ENCODE data around the gene TNFRSF21.

TNFRSF21 gene

DNA sequence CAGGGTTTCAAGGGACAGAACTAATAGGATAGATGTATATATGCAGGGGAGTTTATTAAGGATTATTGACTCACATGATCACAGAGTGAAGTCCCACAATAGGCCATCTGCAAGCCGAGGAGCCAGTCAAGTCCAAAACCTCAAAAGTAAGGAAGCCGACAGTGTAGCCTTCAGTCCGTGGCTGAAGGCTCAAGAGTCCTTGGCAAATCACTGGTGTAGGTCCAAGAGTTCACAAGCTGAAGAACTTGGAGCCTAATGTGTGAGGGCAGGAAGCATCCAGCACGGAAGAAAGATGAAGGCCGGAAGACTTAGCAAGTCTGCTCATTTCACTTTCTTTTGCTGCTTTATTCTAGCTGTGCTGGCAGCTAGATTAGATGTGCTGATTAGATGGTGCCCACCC, 128.0 kb downstream of the TNFRSF21 start:
- TF ChIP-seq EZH2phosphoT487 (IDR thresholded peaks at IDR 0.05; ENCODE audit: low read length) (no peak), EZH2 (optimal IDR thresholded peaks at IDR 0.05; ENCODE audit: low read depth, low read length) (no peak)
- TF ChIP-seq, protein P1, sequence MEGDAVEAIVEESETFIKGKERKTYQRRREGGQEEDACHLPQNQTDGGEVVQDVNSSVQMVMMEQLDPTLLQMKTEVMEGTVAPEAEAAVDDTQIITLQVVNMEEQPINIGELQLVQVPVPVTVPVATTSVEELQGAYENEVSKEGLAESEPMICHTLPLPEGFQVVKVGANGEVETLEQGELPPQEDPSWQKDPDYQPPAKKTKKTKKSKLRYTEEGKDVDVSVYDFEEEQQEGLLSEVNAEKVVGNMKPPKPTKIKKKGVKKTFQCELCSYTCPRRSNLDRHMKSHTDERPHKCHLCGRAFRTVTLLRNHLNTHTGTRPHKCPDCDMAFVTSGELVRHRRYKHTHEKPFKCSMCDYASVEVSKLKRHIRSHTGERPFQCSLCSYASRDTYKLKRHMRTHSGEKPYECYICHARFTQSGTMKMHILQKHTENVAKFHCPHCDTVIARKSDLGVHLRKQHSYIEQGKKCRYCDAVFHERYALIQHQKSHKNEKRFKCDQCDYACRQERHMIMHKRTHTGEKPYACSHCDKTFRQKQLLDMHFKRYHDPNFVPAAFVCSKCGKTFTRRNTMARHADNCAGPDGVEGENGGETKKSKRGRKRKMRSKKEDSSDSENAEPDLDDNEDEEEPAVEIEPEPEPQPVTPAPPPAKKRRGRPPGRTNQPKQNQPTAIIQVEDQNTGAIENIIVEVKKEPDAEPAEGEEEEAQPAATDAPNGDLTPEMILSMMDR (IDR thresholded peaks at IDR 0.05; ENCODE audit: low read length): no peak
- no peaks in the 10 kb centered on the region for H3K4me1 ChIP-seq (ENCODE audit: low read length)
- H3K9ac ChIP-seq (ENCODE audit: low read length): no peak overlapping the region
- no peak overlapping the region for H2AFZ ChIP-seq (ENCODE audit: low read length)
- DNase-seq: no peak
- H3K9me3 ChIP-seq (replicated peaks; ENCODE audit: insufficient read depth, low read length): no peaks in the 10 kb centered on the region
- no peak overlapping the region for H3K4me3 ChIP-seq (ENCODE audit: low read length)
- H3K79me2 ChIP-seq (ENCODE audit: low read length): no peaks in the 10 kb centered on the region
- no peak overlapping the region for H3K27ac ChIP-seq (ENCODE audit: low read length)
- H3K27me3 ChIP-seq (replicated peaks; ENCODE audit: insufficient read depth, low read length): no peaks in the 10 kb centered on the region
- no peaks in the 10 kb centered on the region for H3K9me2 ChIP-seq (replicated peaks; ENCODE audit: insufficient read depth, low read length)
- no peaks in the 10 kb centered on the region for H3F3A ChIP-seq (ENCODE audit: insufficient read depth, low read length)
- no peak overlapping the region for H3K4me2 ChIP-seq (ENCODE audit: low read depth, low read length)
- H3K36me3 ChIP-seq (replicated peaks; ENCODE audit: insufficient read depth, low read length): no peaks in the 10 kb centered on the region
- no peaks in the 10 kb centered on the region for H4K20me1 ChIP-seq (ENCODE audit: insufficient read depth, low read length)
